Tibial artery (tissue), 4 donors: ENCODE results near the gene SUGP1.

ENCODE experiments used
- DNase-seq, 2 donors: peaks; one replicate each; pipeline ENCODE4 v3.0.0-alpha.2; 2019
- H3K27ac ChIP-seq, 2 donors: fragments of 200-600 bp; sonication (generic) in 1 of 2; 1 replicate in 1 of 2; 2 replicates in 1 of 2; pipeline ENCODE4 v1.5.1; 2018 to 2019; ENCODE audit warnings: mild to moderate bottlenecking in 1 of 2
- H3K27me3 ChIP-seq, 2 donors: fragments of 200-600 bp; sonication (generic) in 1 of 2; one replicate each; pipeline versions ENCODE4 v1.5.1 to v1.6.0; 2016 to 2019
- H3K36me3 ChIP-seq, 3 donors: fragments of 200-600 bp; sonication (generic) in 2 of 3; one replicate each; pipeline ENCODE4 v1.5.1; 2016 to 2019; ENCODE audit warnings: mild to moderate bottlenecking in 2 of 3
- H3K4me1 ChIP-seq, 4 donors: fragments of 200-600 bp; sonication (generic) in 2 of 4; 1 replicate in 3 of 4; 2 replicates in 1 of 4; pipeline ENCODE4 v1.5.1; 2016 to 2019
- H3K4me3 ChIP-seq, 2 donors: fragments of 200-600 bp; sonication (generic) in 1 of 2; 1 replicate in 1 of 2; 2 replicates in 1 of 2; pipeline ENCODE4 v1.5.1; 2018 to 2019; ENCODE audit warnings: mild to moderate bottlenecking in 2 of 2
- H3K9me3 ChIP-seq, 3 donors: fragments of 200-600 bp; sonication (generic) in 1 of 3; one replicate each; pipeline ENCODE4 v1.5.1; 2016 to 2019
- CTCF ChIP-seq, 2 experiments: fragments of 200-600 bp in 1 of 2; fragments of 450-650 bp in 1 of 2; IDR thresholded peaks; one replicate each; pipeline ENCODE4 v1.5.1; 2017 to 2019; ENCODE audit warnings: antibody characterized with exemption in 2 of 2, mild to moderate bottlenecking in 1 of 2, moderate library complexity in 1 of 2
- intact Hi-C: fragments of 100-400 bp; cut with DNase I; formaldehyde crosslinking; loops from one replicate; pipeline ENCODE4 v1.15.0; 2023; ENCODE audit warnings: low total_unique reads

The SUGP1 gene

DNA sequence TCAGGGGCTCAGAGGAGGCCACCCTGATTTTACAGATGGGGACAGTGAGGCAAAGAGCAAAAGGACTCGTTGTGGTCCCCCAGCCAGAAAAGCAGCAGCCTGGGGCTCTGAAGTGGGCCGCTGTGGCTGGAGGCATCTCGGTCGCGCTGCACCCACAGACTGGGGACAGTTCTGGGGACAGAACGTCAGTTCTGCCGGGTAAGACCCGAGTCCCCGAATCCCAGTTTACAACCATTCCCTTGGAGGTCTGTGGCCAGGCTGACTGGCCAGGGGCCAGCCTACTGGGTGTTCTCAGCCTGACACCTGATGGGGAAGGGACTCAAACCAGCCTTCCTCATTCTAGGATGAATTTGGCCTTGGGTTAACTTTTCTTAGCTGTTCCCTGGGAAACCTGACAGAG lies 14.1 kb downstream of the SUGP1 start:
- no peak for TF ChIP-seq CTCF (IDR thresholded peaks at IDR 0.05)
- H3K9me3 ChIP-seq, result no peaks in the 10 kb centered on the region
- peaks cover 67 to 100% (median 91%) of the 10 kb centered on the region in 3 donors for H3K36me3 ChIP-seq
- no peak overlapping the region for H3K4me3 ChIP-seq
- H3K27me3 ChIP-seq, result no peaks in the 10 kb centered on the region
- intact Hi-C loops, result no loop called here
- H3K4me1 ChIP-seq, result no peaks in the 10 kb centered on the region
- DNase-seq, result no peak
- H3K27ac ChIP-seq, result no peak overlapping the region

DNA sequence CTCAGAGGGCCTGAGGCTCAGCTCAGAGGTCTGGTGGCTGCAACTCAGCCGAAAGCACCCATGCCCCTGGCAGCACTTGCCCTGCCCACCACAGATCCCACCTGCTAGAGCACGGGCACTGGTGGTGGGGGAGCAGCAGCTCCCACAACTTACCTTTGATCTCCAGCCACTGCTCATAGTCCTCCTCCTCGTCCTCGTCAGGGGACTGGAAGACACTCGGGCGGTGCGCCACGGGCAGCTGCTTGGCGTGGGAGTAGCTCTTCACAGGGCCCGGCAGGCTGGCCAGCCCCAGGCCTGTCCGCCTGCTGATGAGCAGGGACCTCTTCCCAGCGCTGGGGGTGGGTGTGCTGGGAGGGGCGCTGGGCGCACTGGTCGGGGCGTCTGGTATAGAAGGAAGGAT lies 14.6 kb downstream of the SUGP1 start:
- no peak for TF ChIP-seq CTCF (IDR thresholded peaks at IDR 0.05)

DNA sequence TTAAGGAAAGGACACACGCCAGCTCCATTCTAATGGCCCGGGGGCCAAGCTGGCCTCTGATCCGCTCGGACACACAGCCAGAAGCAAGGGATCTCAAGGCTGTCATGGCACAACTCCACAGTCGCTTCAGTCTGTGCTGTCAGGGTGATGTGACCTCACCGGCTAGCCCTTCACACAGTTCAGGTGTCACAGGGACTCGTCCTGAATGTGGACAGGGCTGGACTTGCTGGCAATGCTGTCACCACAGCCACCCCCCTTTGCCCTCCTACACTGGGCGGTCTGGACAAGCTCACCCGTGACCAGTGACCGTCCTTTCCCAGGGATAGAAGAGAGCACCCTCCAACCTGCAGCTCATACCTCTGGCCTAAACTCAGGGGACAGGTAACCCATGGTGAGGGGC lies 15.2 kb downstream of the SUGP1 start:
- Histone ChIP-seq H3K4me3 (no peak overlapping the region), H3K4me1 (no peaks in the 10 kb centered on the region), H3K27ac (no peak overlapping the region), H3K9me3 (no peaks in the 10 kb centered on the region), H3K36me3 (peaks cover 64 to 100% (median 94%) of the 10 kb centered on the region in 3 donors), H3K27me3 (no peaks in the 10 kb centered on the region)
- TF ChIP-seq CTCF (IDR thresholded peaks at IDR 0.05), result no peak
- DNase-seq, result no peak
- intact Hi-C loops, result no loop called here

More for the DNA sequence above, 14.6 kb downstream of the SUGP1 start:
- Histone ChIP-seq H3K4me3 (no peak overlapping the region), H3K36me3 (peaks cover 67 to 100% (median 95%) of the 10 kb centered on the region in 3 donors), H3K27ac (no peak overlapping the region), H3K9me3 (no peaks in the 10 kb centered on the region), H3K27me3 (no peaks in the 10 kb centered on the region), H3K4me1 (no peaks in the 10 kb centered on the region)
- no peak for DNase-seq
- intact Hi-C loops, result no loop called here

DNA sequence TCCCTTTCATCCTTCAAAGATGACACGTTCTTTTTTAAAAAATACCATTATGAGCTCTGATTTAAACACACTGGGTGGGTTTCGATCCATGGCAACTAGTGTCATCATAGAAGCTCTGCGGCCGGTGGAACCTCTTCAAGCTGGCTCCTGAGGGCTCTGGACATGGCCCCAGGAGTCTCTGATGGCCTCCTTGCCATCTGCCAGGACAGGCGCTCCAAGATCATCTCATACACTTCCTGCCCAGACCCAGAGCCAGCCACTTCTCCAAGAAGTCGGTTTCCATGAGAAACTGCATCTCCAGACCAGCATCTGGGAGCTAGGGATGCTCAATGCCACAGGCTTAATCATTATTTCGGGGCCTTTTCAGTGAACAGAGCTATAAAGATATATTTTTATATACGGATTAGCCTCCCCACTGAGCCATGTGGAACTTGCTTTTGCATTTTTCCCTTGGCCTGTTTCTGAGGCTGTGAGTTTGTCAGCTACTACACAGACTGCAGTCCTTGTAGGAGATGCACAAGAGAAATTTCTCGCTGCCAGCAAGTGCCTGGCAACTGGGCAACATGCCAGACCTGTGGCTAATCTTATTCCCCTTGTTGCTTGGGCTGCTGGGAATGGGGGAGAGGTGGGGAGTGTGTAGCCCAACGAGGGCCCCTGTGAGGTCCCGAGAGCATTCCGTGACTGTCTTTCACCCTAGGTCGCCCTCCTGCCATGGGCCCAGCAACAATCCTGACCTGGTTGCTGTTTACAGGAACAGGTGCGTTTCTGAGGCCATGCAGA lies 15.9 kb downstream of the SUGP1 start:
- Histone ChIP-seq H3K27me3 (no peaks in the 10 kb centered on the region), H3K36me3 (peaks cover 57 to 99% (median 88%) of the 10 kb centered on the region in 3 donors), H3K9me3 (no peaks in the 10 kb centered on the region), H3K4me3 (no peak overlapping the region), H3K27ac (no peak overlapping the region), H3K4me1 (no peaks in the 10 kb centered on the region)
- DNase-seq, result no peak
- intact Hi-C loops, result no loop called here
- TF ChIP-seq CTCF (IDR thresholded peaks at IDR 0.05), result no peak

GRCh38 chr19:19303411-19303810 lies 16.9 kb downstream of the SUGP1 start:
- intact Hi-C loops, result no loop called here
- TF ChIP-seq CTCF (IDR thresholded peaks at IDR 0.05), result no peak
- no peaks in the 10 kb centered on the region for H3K9me3 ChIP-seq
- no peaks in the 10 kb centered on the region for H3K4me1 ChIP-seq
- no peak overlapping the region for H3K27ac ChIP-seq
- H3K36me3 ChIP-seq, result peaks cover 48 to 89% (median 78%) of the 10 kb centered on the region in 3 donors
- H3K27me3 ChIP-seq, result no peaks in the 10 kb centered on the region
- no peak overlapping the region for H3K4me3 ChIP-seq
- no peak for DNase-seq
